Peyer's patch (tissue), 4 donors: ENCODE data around the gene CABYR. TPM values are rescaled to one million over a fixed set of nuclear protein-coding genes. Genes with fewer than 3 reads are reported as not detected.

ENCODE experiments used
- DNase-seq, 3 donors: peaks; one replicate each; pipeline ENCODE4 v3.0.0-alpha.2; 2017 to 2019
- H3K27ac ChIP-seq, 4 donors: fragments of 200-600 bp; sonication (generic); one replicate each; pipeline ENCODE4 v1.5.1; 2016 to 2019
- H3K27me3 ChIP-seq, 2 donors: fragments of 200-600 bp; sonication (generic); one replicate each; pipeline ENCODE4 v1.5.1; 2019
- H3K36me3 ChIP-seq, 3 donors: fragments of 200-600 bp; sonication (generic); one replicate each; pipeline ENCODE4 v1.5.1; 2016 to 2019
- H3K4me1 ChIP-seq, 4 donors: fragments of 200-600 bp; sonication (generic); one replicate each; pipeline ENCODE4 v1.5.1; 2016 to 2019
- H3K4me3 ChIP-seq, 4 donors: fragments of 200-600 bp; sonication (generic); 1 replicate in 3 of 4; 2 replicates in 1 of 4; pipeline ENCODE4 v1.5.1; 2016 to 2019; ENCODE audit warnings: mild to moderate bottlenecking in 1 of 4
- H3K9me3 ChIP-seq, 4 donors: fragments of 200-600 bp; sonication (generic); one replicate each; pipeline ENCODE4 v1.5.1; 2016 to 2019; ENCODE audit warnings: mild to moderate bottlenecking in 1 of 4
- POLR2A ChIP-seq, 2 donors: fragments of 450-650 bp; IDR thresholded peaks; one replicate each; pipeline ENCODE4 v1.5.1; 2017; ENCODE audit warnings: antibody characterized with exemption in 2 of 2, mild to moderate bottlenecking in 2 of 2, moderate library complexity in 2 of 2
- total RNA-seq, 4 donors: library from RNA; depleted of rRNA; stranded (reverse); fragments of >200 nt; gene quantifications; one replicate each; pipeline ENCODE4 v1.1.0, GENCODE V29; 2016
- TF ChIP-seq, protein P1 (sequence below), 6 experiments: fragments of 450-650 bp in 4 of 6; fragments of 200-600 bp in 2 of 6; sonication (generic) in 1 of 6; IDR thresholded peaks; one replicate each; pipeline ENCODE4 v1.5.1; 2017 to 2019; ENCODE audit warnings: antibody characterized with exemption in 6 of 6, mild to moderate bottlenecking in 3 of 6, moderate library complexity in 1 of 6

CABYR gene
- total RNA-seq, 4 donors from 2014 or later, result 0.67 TPM; not detected in 3

DNA sequence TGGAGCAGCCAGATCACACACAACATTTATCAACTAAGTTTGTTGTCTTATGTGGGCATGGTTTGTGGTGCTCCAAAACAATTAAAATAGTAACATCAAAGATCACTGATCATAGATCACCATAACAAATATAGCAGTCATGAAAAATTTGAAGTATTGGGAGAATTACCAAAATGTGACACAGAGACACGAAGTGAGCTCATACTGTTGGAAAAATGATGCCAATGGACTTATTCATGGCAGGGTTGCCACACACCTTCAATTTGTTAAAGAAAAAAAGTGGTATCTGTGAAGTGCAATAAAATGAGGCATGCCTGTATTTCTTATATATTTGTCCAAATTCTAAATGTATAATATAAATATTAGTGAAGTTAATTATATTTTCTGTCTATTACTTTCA, 42.9 kb upstream of the CABYR start:
- Histone ChIP-seq H3K4me3 (no peak overlapping the region), H3K27ac (no peak overlapping the region), H3K36me3 (no peaks in the 10 kb centered on the region), H3K9me3 (peaks cover 0 to 5% (median 0%) of the 10 kb centered on the region in 4 donors), H3K4me1 (no peaks in the 10 kb centered on the region), H3K27me3 (no peaks in the 10 kb centered on the region)
- TF ChIP-seq POLR2A (IDR thresholded peaks at IDR 0.05), result no peak
- TF ChIP-seq, protein P1, sequence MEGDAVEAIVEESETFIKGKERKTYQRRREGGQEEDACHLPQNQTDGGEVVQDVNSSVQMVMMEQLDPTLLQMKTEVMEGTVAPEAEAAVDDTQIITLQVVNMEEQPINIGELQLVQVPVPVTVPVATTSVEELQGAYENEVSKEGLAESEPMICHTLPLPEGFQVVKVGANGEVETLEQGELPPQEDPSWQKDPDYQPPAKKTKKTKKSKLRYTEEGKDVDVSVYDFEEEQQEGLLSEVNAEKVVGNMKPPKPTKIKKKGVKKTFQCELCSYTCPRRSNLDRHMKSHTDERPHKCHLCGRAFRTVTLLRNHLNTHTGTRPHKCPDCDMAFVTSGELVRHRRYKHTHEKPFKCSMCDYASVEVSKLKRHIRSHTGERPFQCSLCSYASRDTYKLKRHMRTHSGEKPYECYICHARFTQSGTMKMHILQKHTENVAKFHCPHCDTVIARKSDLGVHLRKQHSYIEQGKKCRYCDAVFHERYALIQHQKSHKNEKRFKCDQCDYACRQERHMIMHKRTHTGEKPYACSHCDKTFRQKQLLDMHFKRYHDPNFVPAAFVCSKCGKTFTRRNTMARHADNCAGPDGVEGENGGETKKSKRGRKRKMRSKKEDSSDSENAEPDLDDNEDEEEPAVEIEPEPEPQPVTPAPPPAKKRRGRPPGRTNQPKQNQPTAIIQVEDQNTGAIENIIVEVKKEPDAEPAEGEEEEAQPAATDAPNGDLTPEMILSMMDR (IDR thresholded peaks at IDR 0.05), result no peak
- DNase-seq, result no peak

DNA sequence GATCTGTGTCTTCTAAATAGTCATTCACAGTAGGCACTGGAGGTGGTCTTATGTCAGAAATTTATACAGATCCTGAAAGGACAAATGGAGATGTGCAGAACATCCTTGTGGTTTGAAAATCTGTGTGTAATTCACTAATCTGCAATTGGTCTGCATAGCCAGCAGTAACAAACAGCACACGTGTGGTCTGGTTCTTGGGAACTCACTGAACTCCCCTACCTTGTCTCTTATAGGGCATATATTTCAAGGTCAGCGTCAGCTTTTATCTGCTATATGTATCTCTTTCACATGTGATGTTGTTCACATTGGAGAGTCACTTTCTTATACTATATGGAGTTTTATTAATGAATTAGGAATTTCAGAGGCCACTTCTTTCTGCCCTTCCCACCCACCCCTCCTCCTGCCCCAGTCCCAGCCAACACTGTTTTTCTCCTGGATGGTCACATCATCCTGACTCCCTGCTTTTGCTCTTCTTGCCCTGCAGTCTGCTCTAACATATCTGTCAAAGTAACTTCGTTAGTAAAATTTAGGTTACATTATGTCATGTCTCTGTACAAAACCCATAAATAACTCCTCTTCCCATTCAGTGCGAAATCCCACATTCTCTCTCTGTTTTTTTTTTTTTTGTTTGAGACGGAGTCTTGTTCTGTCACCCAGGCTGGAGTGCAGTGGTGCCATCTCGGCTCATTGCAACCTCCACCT, 35.4 kb upstream of the CABYR start:
- no peak overlapping the region for H3K27ac ChIP-seq
- H3K9me3 ChIP-seq, result peaks cover 0 to 3% (median 0%) of the 10 kb centered on the region in 4 donors
- H3K4me1 ChIP-seq, result no peaks in the 10 kb centered on the region
- TF ChIP-seq, protein P1 (IDR thresholded peaks at IDR 0.05), result no peak
- no peak for TF ChIP-seq POLR2A (IDR thresholded peaks at IDR 0.05)
- H3K4me3 ChIP-seq, result no peak overlapping the region
- no peak for DNase-seq
- no peaks in the 10 kb centered on the region for H3K36me3 ChIP-seq
- H3K27me3 ChIP-seq, result no peaks in the 10 kb centered on the region

DNA sequence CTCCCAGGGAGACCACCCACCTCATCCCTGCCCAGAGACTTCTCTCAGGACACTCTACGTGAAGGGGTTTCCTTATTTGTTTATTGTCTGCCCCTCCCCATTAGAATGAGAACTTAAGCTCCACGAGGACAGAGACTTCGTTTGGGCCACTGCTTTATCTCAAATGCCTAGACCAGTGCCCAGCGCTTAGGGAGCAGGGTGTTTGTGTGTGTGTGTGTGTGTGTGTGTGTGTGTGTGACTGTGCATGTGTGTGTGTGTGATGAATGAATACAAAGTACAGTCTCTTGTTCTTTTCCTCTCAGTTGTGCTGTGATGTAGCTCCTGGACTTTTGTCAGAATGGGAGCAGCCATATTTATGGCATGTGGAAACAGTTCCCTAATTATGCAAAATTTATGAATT, 34.4 kb upstream of the CABYR start:
- Histone ChIP-seq H3K27ac (no peak overlapping the region), H3K27me3 (no peaks in the 10 kb centered on the region), H3K9me3 (peaks cover 0 to 4% (median 0%) of the 10 kb centered on the region in 4 donors), H3K4me3 (no peak overlapping the region), H3K4me1 (no peaks in the 10 kb centered on the region), H3K36me3 (no peaks in the 10 kb centered on the region)
- no peak for DNase-seq
- TF ChIP-seq, protein P1 (IDR thresholded peaks at IDR 0.05), result no peak
- no peak for TF ChIP-seq POLR2A (IDR thresholded peaks at IDR 0.05)

DNA sequence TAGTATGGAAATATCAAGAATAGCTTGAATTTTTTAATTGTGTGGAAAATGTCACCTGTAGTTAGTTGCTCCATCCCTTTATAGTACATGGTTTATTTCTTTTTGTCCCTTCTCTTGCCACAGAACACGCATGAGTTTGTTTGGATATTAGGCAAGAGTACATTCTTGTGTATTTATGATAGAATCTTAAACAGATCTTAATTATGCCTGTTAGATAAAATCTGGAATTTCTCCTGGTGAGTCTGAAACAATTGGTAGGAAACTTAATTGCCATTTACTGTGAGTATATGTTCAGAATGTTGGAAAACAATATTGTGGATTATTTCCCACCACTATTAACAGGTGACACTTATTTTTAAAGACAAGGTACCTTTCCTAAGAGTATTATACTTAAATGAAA, 30.2 kb upstream of the CABYR start:
- Histone ChIP-seq H3K9me3 (peaks cover 0 to 4% (median 0%) of the 10 kb centered on the region in 4 donors), H3K36me3 (no peaks in the 10 kb centered on the region), H3K4me1 (no peaks in the 10 kb centered on the region), H3K27ac (no peak overlapping the region), H3K27me3 (no peaks in the 10 kb centered on the region), H3K4me3 (no peak overlapping the region)
- no peak for DNase-seq
- no peak for TF ChIP-seq POLR2A (IDR thresholded peaks at IDR 0.05)
- TF ChIP-seq, protein P1 (IDR thresholded peaks at IDR 0.05), result no peak

- no peak overlapping the region for H3K27ac ChIP-seq
- no peak for TF ChIP-seq POLR2A (IDR thresholded peaks at IDR 0.05)
- TF ChIP-seq, protein P1 (IDR thresholded peaks at IDR 0.05), result no peak
- DNase-seq, result no peak
- no peaks in the 10 kb centered on the region for H3K4me1 ChIP-seq
- H3K9me3 ChIP-seq, result peaks cover 0 to 4% (median 0%) of the 10 kb centered on the region in 4 donors
- H3K36me3 ChIP-seq, result peaks cover 0 to 4% (median 0%) of the 10 kb centered on the region in 3 donors
- no peak overlapping the region for H3K4me3 ChIP-seq
- H3K27me3 ChIP-seq, result no peaks in the 10 kb centered on the region
These were observed 26.9 kb upstream of the CABYR start for GRCh38 chr18:24111936-24112335.
